Adipocyte (in vitro differentiated cells): ENCODE measurements around the gene MOGAT1.
A peak's percentile ranks its signal among the peaks of the same experiment; 100 is the strongest.

Experiments used
- DNase-seq: peaks from one replicate; pipeline ENCODE4 v3.0.0-alpha.2; 2015; ENCODE audit warnings: low read depth
- H3K27me3 ChIP-seq: replicated peaks from 2 replicates; pipeline ENCODE4 v1.7.0; 2013; ENCODE audit warnings: mild to moderate bottlenecking, low read length, moderate library complexity; ENCODE audit not compliant: control insufficient read depth, insufficient read depth
- H3K36me3 ChIP-seq: 2 replicates; pipeline ENCODE4 v1.7.0; 2013; ENCODE audit warnings: low read length, mild to moderate bottlenecking, moderate library complexity; ENCODE audit not compliant: control insufficient read depth, insufficient read depth, severe bottlenecking
- H3K4me1 ChIP-seq: 2 replicates; pipeline ENCODE4 v1.7.0; 2013; ENCODE audit warnings: mild to moderate bottlenecking, low read length, moderate library complexity; ENCODE audit not compliant: control insufficient read depth, insufficient read depth
- H3K4me3 ChIP-seq: 2 replicates; pipeline ENCODE4 v1.7.0; 2013; ENCODE audit warnings: mild to moderate bottlenecking, low read length, moderate library complexity
- H3K9ac ChIP-seq: 2 replicates; pipeline ENCODE4 v1.7.0; 2013; ENCODE audit warnings: mild to moderate bottlenecking, low read length, moderate library complexity
- H3K9me3 ChIP-seq: 2 replicates; pipeline ENCODE4 v1.7.0; 2013; ENCODE audit warnings: mild to moderate bottlenecking, low read length, moderate library complexity; ENCODE audit not compliant: control insufficient read depth

The MOGAT1 gene

DNA sequence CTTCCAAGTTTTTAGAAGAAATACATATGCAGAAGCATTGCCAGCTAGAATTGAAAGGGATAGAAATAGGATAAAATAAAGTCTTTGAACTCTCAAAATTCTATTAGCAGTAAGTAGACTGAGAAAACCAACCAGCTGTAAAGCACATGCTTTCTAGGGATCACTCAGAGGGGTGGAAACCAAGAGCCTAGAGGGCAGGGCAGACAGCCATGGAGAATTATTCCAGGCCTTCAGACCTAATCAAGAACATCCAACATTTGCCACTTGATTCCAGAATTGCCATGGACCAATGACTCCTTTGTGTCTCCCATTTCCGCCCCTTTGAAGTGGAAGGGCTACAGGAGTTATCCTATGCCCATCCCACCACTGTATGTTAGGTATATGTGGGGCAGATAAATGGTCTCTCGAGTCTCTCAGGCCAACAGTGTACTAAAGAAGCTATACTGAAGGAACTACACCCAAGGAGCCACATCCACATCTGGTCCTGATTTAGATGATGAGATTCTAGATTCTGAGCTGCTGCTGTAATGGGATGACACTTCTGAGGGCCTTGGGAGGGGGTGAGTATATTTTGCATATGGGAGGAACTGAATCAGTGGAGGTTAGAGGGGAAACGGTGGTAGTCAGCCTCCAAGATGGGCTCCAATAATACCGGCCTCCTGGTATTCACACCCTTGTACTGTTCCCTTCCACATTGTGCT, 19.6 kb upstream of the MOGAT1 start:
- H3K27me3 ChIP-seq, result no peaks in the 10 kb centered on the region
- H3K9ac ChIP-seq, result no peak overlapping the region
- peak; percentile 56 for DNase-seq
- H3K9me3 ChIP-seq, result no peaks in the 10 kb centered on the region
- H3K4me3 ChIP-seq, result no peak overlapping the region
- H3K36me3 ChIP-seq, result peaks cover 16% of the 10 kb centered on the region
- H3K4me1 ChIP-seq, result peaks cover 16% of the 10 kb centered on the region

GRCh38 chr2:222652491-222653255, 18.8 kb upstream of the MOGAT1 start:
- Histone ChIP-seq H3K4me1 (peaks cover 19% of the 10 kb centered on the region), H3K36me3 (peaks cover 8% of the 10 kb centered on the region)
- DNase-seq, result no peak

GRCh38 chr2:222653280-222653679, 18.2 kb upstream of the MOGAT1 start:
- no peak overlapping the region for H3K4me3 ChIP-seq
- H3K4me1 ChIP-seq, result peaks cover 19% of the 10 kb centered on the region
- DNase-seq, result no peak
- no peak overlapping the region for H3K9ac ChIP-seq
- H3K27me3 ChIP-seq, result no peaks in the 10 kb centered on the region
- H3K36me3 ChIP-seq, result peaks cover 2% of the 10 kb centered on the region
- H3K9me3 ChIP-seq, result no peaks in the 10 kb centered on the region

More at GRCh38 chr2:222652491-222653255, 18.8 kb upstream of the MOGAT1 start:
- Histone ChIP-seq H3K9me3 (no peaks in the 10 kb centered on the region), H3K4me3 (no peak overlapping the region), H3K9ac (no peak overlapping the region), H3K27me3 (no peaks in the 10 kb centered on the region)

- no peaks in the 10 kb centered on the region for H3K36me3 ChIP-seq
- peaks cover 19% of the 10 kb centered on the region for H3K4me1 ChIP-seq
- DNase-seq, result peak; percentile 98
- H3K4me3 ChIP-seq, result peak within 1 kb of the TSS; percentile 95
- H3K9me3 ChIP-seq, result no peaks in the 10 kb centered on the region
- H3K27me3 ChIP-seq, result no peaks in the 10 kb centered on the region
- peak within 1 kb of the TSS; percentile 100 for H3K9ac ChIP-seq
Measured at GRCh38 chr2:222655787-222656525, 15.5 kb upstream of the MOGAT1 start, which contains the start of gene FARSB. TSS of gene FARSB (minus strand) at chr2:222656092. CDS start at chr2:222656073, 19 bp downstream.

- peaks cover 19% of the 10 kb centered on the region for H3K4me1 ChIP-seq
- peak overlapping the region; percentile 95 for H3K4me3 ChIP-seq
- no peaks in the 10 kb centered on the region for H3K36me3 ChIP-seq
- no peaks in the 10 kb centered on the region for H3K27me3 ChIP-seq
- H3K9me3 ChIP-seq, result no peaks in the 10 kb centered on the region
- H3K9ac ChIP-seq, result peak overlapping the region; percentile 100
- DNase-seq, result peak; percentile 13
Measured at GRCh38 chr2:222656526-222657446, 14.7 kb upstream of the MOGAT1 start.

- Histone ChIP-seq H3K9ac (no peak overlapping the region), H3K9me3 (no peaks in the 10 kb centered on the region), H3K4me1 (peaks cover 10% of the 10 kb centered on the region), H3K27me3 (no peaks in the 10 kb centered on the region), H3K36me3 (no peaks in the 10 kb centered on the region), H3K4me3 (no peak overlapping the region)
- no peak for DNase-seq
Measured at GRCh38 chr2:222663479-222663878, 8.0 kb upstream of the MOGAT1 start.

GRCh38 chr2:222668494-222669154, 2.8 kb upstream of the MOGAT1 start:
- Histone ChIP-seq H3K36me3 (no peaks in the 10 kb centered on the region), H3K9me3 (no peaks in the 10 kb centered on the region), H3K9ac (no peak overlapping the region), H3K27me3 (no peaks in the 10 kb centered on the region), H3K4me3 (no peak overlapping the region), H3K4me1 (peaks cover 19% of the 10 kb centered on the region)
- no peak for DNase-seq

DNA sequence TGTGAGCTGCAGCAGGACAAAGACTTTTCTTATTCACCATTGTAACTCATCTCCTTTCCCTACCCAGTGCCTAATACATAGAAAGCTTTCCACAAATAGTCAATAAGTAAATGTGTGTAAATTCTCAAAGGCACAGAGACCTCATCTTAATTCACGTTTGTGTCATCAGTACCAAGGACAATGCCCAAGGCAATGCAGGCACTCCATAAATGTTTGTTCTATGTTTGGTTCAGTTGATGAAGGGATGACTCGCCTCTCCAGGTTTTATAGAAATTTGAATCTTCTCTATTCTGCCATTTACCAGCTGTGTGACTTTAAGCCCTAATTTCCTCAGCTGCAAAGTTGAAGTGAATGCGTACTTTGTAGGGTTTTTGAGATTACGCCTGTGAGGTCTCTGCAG, 2.1 kb upstream of the MOGAT1 start:
- Histone ChIP-seq H3K9me3 (no peaks in the 10 kb centered on the region), H3K4me1 (peaks cover 19% of the 10 kb centered on the region)

GRCh38 chr2:222670191-222671038, 1.0 kb upstream of the MOGAT1 start:
- H3K9me3 ChIP-seq, result no peaks in the 10 kb centered on the region
- H3K4me1 ChIP-seq, result peaks cover 19% of the 10 kb centered on the region
- H3K4me3 ChIP-seq, result no peak overlapping the region
- DNase-seq, result no peak
- no peak overlapping the region for H3K9ac ChIP-seq
- no peaks in the 10 kb centered on the region for H3K36me3 ChIP-seq
- H3K27me3 ChIP-seq, result no peaks in the 10 kb centered on the region

More for the DNA sequence above, 2.1 kb upstream of the MOGAT1 start:
- H3K27me3 ChIP-seq, result no peaks in the 10 kb centered on the region
- H3K4me3 ChIP-seq, result no peak overlapping the region
- no peak overlapping the region for H3K9ac ChIP-seq
- H3K36me3 ChIP-seq, result no peaks in the 10 kb centered on the region
- no peak for DNase-seq
